Osteoblast (primary cell): Measurements from ENCODE around the gene CASP12. TPM values are rescaled to one million over a fixed set of nuclear protein-coding genes. Genes with fewer than 3 reads are reported as not detected.

Source experiments
- DNase-seq: peaks from one replicate; pipeline ENCODE4 v3.0.0; 2011; ENCODE audit warnings: low spot score, mixed read lengths; ENCODE audit not compliant: insufficient read length; ENCODE audit errors: missing footprints
- H2AFZ ChIP-seq: 2 replicates; pipeline ENCODE4 v1.6.0; 2011; ENCODE audit warnings: mild to moderate bottlenecking, low read length
- H3K27ac ChIP-seq: 2 replicates; pipeline ENCODE4 v1.5.1; 2011; ENCODE audit warnings: mild to moderate bottlenecking, low read depth, low read length, moderate library complexity
- H3K27me3 ChIP-seq: 2 replicates; pipeline ENCODE4 v1.6.0; 2012; ENCODE audit warnings: mild to moderate bottlenecking, control low read depth, inconsistent platforms, low read length, moderate library complexity; ENCODE audit not compliant: insufficient read depth
- H3K36me3 ChIP-seq: 2 replicates; pipeline ENCODE4 v1.5.1; 2011; ENCODE audit warnings: mild to moderate bottlenecking, low read length, control low read depth, moderate library complexity; ENCODE audit not compliant: insufficient read depth
- H3K4me1 ChIP-seq: 2 replicates; pipeline ENCODE4 v1.5.1; 2011; ENCODE audit warnings: mild to moderate bottlenecking, low read length, control low read depth, moderate library complexity; ENCODE audit not compliant: insufficient read depth
- H3K4me2 ChIP-seq: 2 replicates; pipeline ENCODE4 v1.6.0; 2011; ENCODE audit warnings: mild to moderate bottlenecking, low read length; ENCODE audit not compliant: insufficient read depth
- H3K4me3 ChIP-seq: fragments of 200-600 bp; sonication (generic); 3 replicates; pipeline ENCODE4 v1.5.1; 2012; ENCODE audit warnings: mild to moderate bottlenecking, low read length, inconsistent platforms; ENCODE audit not compliant: insufficient read depth
- H3K79me2 ChIP-seq: 2 replicates; pipeline ENCODE4 v1.6.0; 2012; ENCODE audit warnings: mild to moderate bottlenecking, low read length, control low read depth, inconsistent platforms; ENCODE audit not compliant: insufficient read depth
- H3K9me3 ChIP-seq: 2 replicates; pipeline ENCODE4 v1.5.1; 2011; ENCODE audit warnings: low read depth, low read length, control low read depth
- H4K20me1 ChIP-seq: 2 replicates; pipeline ENCODE4 v1.6.0; 2012; ENCODE audit warnings: mild to moderate bottlenecking, low read length, control low read depth; ENCODE audit not compliant: insufficient read depth
- CTCF ChIP-seq: IDR thresholded peaks from 2 replicates; pipeline ENCODE4 v1.5.1; 2011; ENCODE audit warnings: mild to moderate bottlenecking, low read depth, low read length, moderate library complexity; ENCODE audit errors: extremely low read depth
- total RNA-seq: library from RNA; depleted of rRNA; stranded (reverse); fragments of >200 nt; gene quantifications from 2 replicates; pipeline ENCODE4 v1.2.3, GENCODE V29; 2012

CASP12 gene
- total RNA-seq, 1 donor, result not detected

GRCh38 chr11:104879514-104880190 is 18.6 kb downstream of the CASP12 start:
- no peaks in the 10 kb centered on the region for H3K79me2 ChIP-seq
- H2AFZ ChIP-seq, result no peak overlapping the region
- H3K27me3 ChIP-seq, result no peaks in the 10 kb centered on the region
- no peak overlapping the region for H3K4me3 ChIP-seq
- no peak for DNase-seq
- no peak overlapping the region for H3K27ac ChIP-seq
- no peaks in the 10 kb centered on the region for H3K36me3 ChIP-seq
- no peak overlapping the region for H3K4me2 ChIP-seq
- H3K4me1 ChIP-seq, result no peaks in the 10 kb centered on the region
- H4K20me1 ChIP-seq, result no peaks in the 10 kb centered on the region
- no peak for TF ChIP-seq CTCF
- H3K9me3 ChIP-seq, result no peaks in the 10 kb centered on the region

- TF ChIP-seq CTCF, result no peak
- H3K9me3 ChIP-seq, result no peaks in the 10 kb centered on the region
- H3K4me2 ChIP-seq, result no peak overlapping the region
- no peak overlapping the region for H3K27ac ChIP-seq
- H3K4me3 ChIP-seq, result no peak overlapping the region
- no peaks in the 10 kb centered on the region for H3K36me3 ChIP-seq
- no peak for DNase-seq
- H3K27me3 ChIP-seq, result no peaks in the 10 kb centered on the region
- H3K79me2 ChIP-seq, result no peaks in the 10 kb centered on the region
- no peaks in the 10 kb centered on the region for H4K20me1 ChIP-seq
- H2AFZ ChIP-seq, result no peak overlapping the region
- H3K4me1 ChIP-seq, result no peaks in the 10 kb centered on the region
Measured at GRCh38 chr11:104876861-104877431, 21.3 kb downstream of the CASP12 start.

- Histone ChIP-seq H3K79me2 (no peaks in the 10 kb centered on the region), H3K4me2 (no peak overlapping the region), H3K9me3 (no peaks in the 10 kb centered on the region), H3K36me3 (no peaks in the 10 kb centered on the region), H3K27me3 (no peaks in the 10 kb centered on the region), H2AFZ (no peak overlapping the region), H3K4me1 (no peaks in the 10 kb centered on the region), H3K4me3 (no peak overlapping the region), H4K20me1 (no peaks in the 10 kb centered on the region), H3K27ac (no peak overlapping the region)
- DNase-seq, result no peak
- no peak for TF ChIP-seq CTCF
Measured at GRCh38 chr11:104876324-104876723, 21.9 kb downstream of the CASP12 start.

DNA sequence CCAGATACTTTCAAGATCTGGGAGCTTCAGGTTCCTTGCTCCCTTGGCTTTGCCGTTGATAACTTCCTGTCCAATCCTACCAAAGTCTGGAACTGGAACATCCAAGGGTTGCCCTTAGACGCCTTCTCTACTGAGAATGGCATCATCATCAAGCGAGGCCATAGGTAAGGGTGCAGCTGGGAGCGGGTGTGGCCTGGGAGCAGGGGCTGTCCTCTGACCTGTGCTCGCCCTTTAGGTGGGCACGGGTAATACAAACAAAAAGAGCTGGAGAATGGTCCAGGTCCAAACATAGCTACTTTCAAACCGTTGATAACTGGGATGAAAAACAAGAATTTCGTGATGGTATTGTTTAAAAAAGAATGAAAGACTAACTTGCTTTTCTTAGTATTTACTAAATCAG is 25.0 kb downstream of the CASP12 start:
- no peak overlapping the region for H3K4me2 ChIP-seq
- H3K9me3 ChIP-seq, result no peaks in the 10 kb centered on the region
- H3K27me3 ChIP-seq, result no peaks in the 10 kb centered on the region
- H3K36me3 ChIP-seq, result no peaks in the 10 kb centered on the region
- no peak for TF ChIP-seq CTCF
- H3K79me2 ChIP-seq, result no peaks in the 10 kb centered on the region
- DNase-seq, result no peak
- H3K4me3 ChIP-seq, result no peak overlapping the region
- H4K20me1 ChIP-seq, result no peaks in the 10 kb centered on the region
- no peak overlapping the region for H2AFZ ChIP-seq
- no peaks in the 10 kb centered on the region for H3K4me1 ChIP-seq
- no peak overlapping the region for H3K27ac ChIP-seq
